Right atrium auricular region (tissue), 2 donors: ENCODE data around the gene FSCN2. TPM values are rescaled to one million over a fixed set of nuclear protein-coding genes. Genes with fewer than 3 reads are reported as not detected.

Source experiments
- DNase-seq: peaks from one replicate; pipeline ENCODE4 v3.0.0-alpha.2; 2019; ENCODE audit warnings: low spot score
- H3K27ac ChIP-seq, 2 donors: fragments of 200-600 bp; sonication (generic); 1 replicate in 1 of 2; 2 replicates in 1 of 2; pipeline ENCODE4 v1.5.1; 2016 to 2019
- H3K27me3 ChIP-seq, 2 donors: fragments of 200-600 bp; sonication (generic); one replicate each; pipeline versions ENCODE4 v1.5.1 to v1.6.0; 2017 to 2019
- H3K36me3 ChIP-seq: fragments of 200-600 bp; sonication (generic); one replicate; pipeline ENCODE4 v1.5.1; 2016
- H3K4me1 ChIP-seq, 2 donors: fragments of 200-600 bp; sonication (generic); one replicate each; pipeline versions ENCODE4 v1.5.1 to v1.6.0; 2017 to 2019
- H3K4me3 ChIP-seq, 2 donors: fragments of 200-600 bp; sonication (generic); 1 replicate in 1 of 2; 2 replicates in 1 of 2; pipeline ENCODE4 v1.5.1; 2017 to 2019; ENCODE audit warnings: mild to moderate bottlenecking in 1 of 2, moderate library complexity in 1 of 2
- H3K9me3 ChIP-seq, 2 donors: fragments of 200-600 bp; sonication (generic); one replicate each; pipeline ENCODE4 v1.5.1; 2019
- CTCF ChIP-seq, 2 donors: fragments of 200-600 bp; sonication (generic); IDR thresholded peaks; one replicate each; pipeline ENCODE4 v1.5.1; 2019; ENCODE audit warnings: antibody characterized with exemption in 2 of 2
- total RNA-seq, 2 donors: library from RNA; depleted of rRNA; stranded (reverse); fragments of >200 nt; gene quantifications; one replicate each; pipeline ENCODE4 v1.1.0, GENCODE V29; 2016

FSCN2 gene
- total RNA-seq, 2 donors from 2014 or later = 0.63 to 0.74 TPM

DNA sequence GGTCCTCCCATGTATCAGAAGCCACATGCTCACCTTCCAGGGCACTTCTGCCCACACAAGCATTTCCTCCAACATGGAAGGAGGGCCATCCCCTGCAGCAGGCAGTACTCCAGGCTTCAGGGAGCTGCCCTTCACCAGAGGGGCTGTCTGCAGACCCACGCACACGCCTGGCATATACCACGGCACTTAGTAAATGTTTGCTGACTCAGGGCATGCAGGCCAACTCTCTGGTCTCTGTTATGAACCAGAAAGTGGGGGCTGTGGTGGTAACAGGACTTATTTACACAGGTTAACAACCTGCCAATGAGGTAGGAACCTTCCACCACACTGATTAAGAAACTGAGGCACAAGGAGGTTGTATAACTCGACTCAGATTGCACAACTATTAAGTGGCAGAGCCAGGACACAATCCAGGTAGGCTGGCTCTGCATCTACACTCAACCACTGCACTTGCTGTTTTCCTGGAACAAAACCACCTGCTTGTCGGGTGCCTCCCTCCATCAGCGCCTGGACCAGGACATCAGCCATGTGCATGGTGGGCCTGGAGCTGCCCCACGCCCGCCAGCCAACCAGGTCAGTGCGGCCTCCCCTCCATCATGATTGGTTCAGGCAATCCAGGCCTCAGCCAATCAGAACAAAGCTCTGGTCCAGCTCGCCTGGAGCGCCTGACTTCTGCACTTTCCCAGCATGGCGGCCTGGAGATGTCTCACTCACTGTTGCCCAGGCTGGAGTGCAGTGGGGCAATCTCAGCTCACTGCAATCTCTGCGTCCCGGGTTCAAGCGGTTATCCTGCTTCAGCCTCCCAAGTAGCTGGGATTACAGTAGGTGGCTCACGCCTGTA, 34.8 kb upstream of the FSCN2 start:
- H3K4me1 ChIP-seq = peaks cover 0 to 16% of the 10 kb centered on the region in 2 donors
- no peak for TF ChIP-seq CTCF (IDR thresholded peaks at IDR 0.05)
- DNase-seq = no peak
- H3K27me3 ChIP-seq = no peaks in the 10 kb centered on the region
- no peaks in the 10 kb centered on the region for H3K9me3 ChIP-seq
- no peaks in the 10 kb centered on the region for H3K36me3 ChIP-seq
- no peak overlapping the region for H3K27ac ChIP-seq
- H3K4me3 ChIP-seq = no peak overlapping the region

GRCh38 chr17:81494626-81495377, 33.4 kb upstream of the FSCN2 start:
- Histone ChIP-seq H3K27ac (no peak overlapping the region), H3K9me3 (no peaks in the 10 kb centered on the region), H3K36me3 (no peaks in the 10 kb centered on the region), H3K27me3 (no peaks in the 10 kb centered on the region), H3K4me3 (no peak overlapping the region), H3K4me1 (peaks cover 0 to 3% of the 10 kb centered on the region in 2 donors)
- no peak for DNase-seq
- no peak for TF ChIP-seq CTCF (IDR thresholded peaks at IDR 0.05)

- DNase-seq = no peak
- no peak for TF ChIP-seq CTCF (IDR thresholded peaks at IDR 0.05)
- Histone ChIP-seq H3K27ac (no peak overlapping the region), H3K27me3 (no peaks in the 10 kb centered on the region), H3K4me3 (no peak overlapping the region), H3K4me1 (no peaks in the 10 kb centered on the region), H3K9me3 (no peaks in the 10 kb centered on the region), H3K36me3 (no peaks in the 10 kb centered on the region)
These were observed 29.1 kb upstream of the FSCN2 start for GRCh38 chr17:81498953-81499600.

- no peak for DNase-seq
- TF ChIP-seq CTCF (IDR thresholded peaks at IDR 0.05) = no peak
- no peaks in the 10 kb centered on the region for H3K36me3 ChIP-seq
- H3K9me3 ChIP-seq = no peaks in the 10 kb centered on the region
- no peak overlapping the region for H3K4me3 ChIP-seq
- no peaks in the 10 kb centered on the region for H3K4me1 ChIP-seq
- H3K27ac ChIP-seq = no peak overlapping the region
- H3K27me3 ChIP-seq = no peaks in the 10 kb centered on the region
These were observed 28.6 kb upstream of the FSCN2 start for GRCh38 chr17:81499601-81499970.

GRCh38 chr17:81500047-81500446, 28.1 kb upstream of the FSCN2 start:
- no peak for DNase-seq
- no peak for TF ChIP-seq CTCF (IDR thresholded peaks at IDR 0.05)
- no peak overlapping the region for H3K4me3 ChIP-seq

More at GRCh38 chr17:81500047-81500446, 28.1 kb upstream of the FSCN2 start:
- H3K36me3 ChIP-seq = no peaks in the 10 kb centered on the region
- no peaks in the 10 kb centered on the region for H3K27me3 ChIP-seq
- no peaks in the 10 kb centered on the region for H3K4me1 ChIP-seq
- H3K9me3 ChIP-seq = no peaks in the 10 kb centered on the region
- H3K27ac ChIP-seq = no peak overlapping the region
